ENCODE measurements around the gene CDKL2. TPM values are rescaled to one million over a fixed set of nuclear protein-coding genes. Genes with fewer than 3 reads are reported as not detected.

The CDKL2 gene
- polyA plus RNA-seq, 2 donors = 0.10 to 0.32 TPM

Other genes with a start within 250 kb of the CDKL2 start
- gene RCHY1, start 116.1 kb downstream of the CDKL2 start, polyA plus RNA-seq = 10 to 100 TPM in 1 of 2 donors, 1 to 10 TPM in 1; 8.5 to 13.0 TPM
- 1 to 10 TPM; 3.2 to 3.6 TPM for gene THAP6, start 116.1 kb downstream of the CDKL2 start, polyA plus RNA-seq
- gene ODAPH, start 74.5 kb downstream of the CDKL2 start, polyA plus RNA-seq = not detected
- 10 to 100 TPM in 1 of 2 donors, 1 to 10 TPM in 1; 8.4 to 28.2 TPM for gene G3BP2, start 42.9 kb upstream of the CDKL2 start, polyA plus RNA-seq
- gene USO1, start 94.0 kb upstream of the CDKL2 start, polyA plus RNA-seq = 10 to 100 TPM; 33.0 to 33.6 TPM